GM12874 (cell line): Measurements from ENCODE around the gene AKAP13.

ENCODE experiments used
- CTCF ChIP-seq: IDR thresholded peaks from 2 replicates; pipeline ENCODE4 v1.5.1; 2011; ENCODE audit warnings: low read depth, mild to moderate bottlenecking, control low read depth, low read length, moderate library complexity; ENCODE audit not compliant: insufficient read depth

AKAP13 gene

GRCh38 chr15:85417276-85417675, 36.9 kb downstream of the AKAP13 start:
- no peak for TF ChIP-seq CTCF

- TF ChIP-seq CTCF: no peak
These were observed 38.8 kb downstream of the AKAP13 start for GRCh38 chr15:85419161-85419560.

- TF ChIP-seq CTCF: no peak
These were observed 40.9 kb downstream of the AKAP13 start for GRCh38 chr15:85421116-85421925.

- no peak for TF ChIP-seq CTCF
These were observed 42.2 kb downstream of the AKAP13 start for GRCh38 chr15:85422607-85423006.

- TF ChIP-seq CTCF: no peak
These were observed 42.9 kb downstream of the AKAP13 start for GRCh38 chr15:85423256-85423655.

GRCh38 chr15:85424154-85424553, 43.8 kb downstream of the AKAP13 start:
- no peak for TF ChIP-seq CTCF

- no peak for TF ChIP-seq CTCF
These were observed 46.1 kb downstream of the AKAP13 start for GRCh38 chr15:85426481-85426880.
